Neural cell (in vitro differentiated cells): ENCODE measurements around the gene GABRD. TPM values are rescaled to one million over a fixed set of nuclear protein-coding genes. Genes with fewer than 3 reads are reported as not detected.

Experiments
- H2AFZ ChIP-seq: fragments of 200-600, 300-800 bp; sonication (generic), shearing (Covaris generic); 2 replicates; pipeline ENCODE4 v1.6.0; 2014; ENCODE audit warnings: low read depth, mild to moderate bottlenecking, antibody characterized with exemption, low read length, moderate library complexity
- H3F3A ChIP-seq: fragments of 200-600 bp; shearing (Covaris generic); 2 replicates; pipeline ENCODE4 v1.6.1; 2016; ENCODE audit warnings: mild to moderate bottlenecking, moderate library complexity, mixed read lengths, antibody characterized with exemption, low read length; ENCODE audit not compliant: insufficient read depth, poor library complexity, severe bottlenecking
- H3K27ac ChIP-seq: fragments of 200-600, 300-800 bp; sonication (generic), shearing (Covaris generic); 2 replicates; pipeline ENCODE4 v1.5.1; 2014; ENCODE audit warnings: mild to moderate bottlenecking, low read length, moderate library complexity
- H3K27me3 ChIP-seq: fragments of 300-800, 200-600 bp; sonication (generic), shearing (Covaris generic); 2 replicates; pipeline ENCODE4 v1.6.0; 2014; ENCODE audit warnings: mild to moderate bottlenecking, low read depth, low read length, moderate library complexity; ENCODE audit not compliant: insufficient read depth
- H3K36me3 ChIP-seq: fragments of 300-800, 200-600 bp; sonication (generic), shearing (Covaris generic); 2 replicates; pipeline ENCODE4 v1.5.1; 2014; ENCODE audit warnings: mild to moderate bottlenecking, antibody characterized with exemption, low read length, moderate library complexity; ENCODE audit not compliant: insufficient read depth
- H3K4me2 ChIP-seq: fragments of 300-800, 200-600 bp; sonication (generic), shearing (Covaris generic); 2 replicates; pipeline ENCODE4 v1.6.0; 2014; ENCODE audit warnings: mild to moderate bottlenecking, low read length
- H3K4me3 ChIP-seq: fragments of 300-800, 200-600 bp; sonication (generic), shearing (Covaris generic); 2 replicates; pipeline ENCODE4 v1.5.1; 2014; ENCODE audit warnings: mild to moderate bottlenecking, low read length, moderate library complexity
- H3K79me2 ChIP-seq: fragments of 200-600 bp; shearing (Covaris generic); replicated peaks from 2 replicates; pipeline ENCODE4 v1.6.0; 2014; ENCODE audit warnings: mild to moderate bottlenecking, low read length, moderate library complexity; ENCODE audit not compliant: insufficient read depth
- H3K9ac ChIP-seq: fragments of 300-800, 200-600 bp; sonication (generic), shearing (Covaris generic); 2 replicates; pipeline ENCODE4 v1.6.1; 2016; ENCODE audit warnings: mild to moderate bottlenecking, low read length, mixed read lengths
- H3K9me2 ChIP-seq: fragments of 200-600 bp; shearing (Covaris generic); 2 replicates; pipeline ENCODE4 v1.6.1; 2016; ENCODE audit warnings: mild to moderate bottlenecking, low read length, mixed read lengths; ENCODE audit not compliant: insufficient read depth
- H3K9me3 ChIP-seq: fragments of 200-600, 300-800 bp; sonication (generic), shearing (Covaris generic); 2 replicates; pipeline ENCODE4 v1.6.1; 2016; ENCODE audit warnings: mild to moderate bottlenecking, mixed run types, low read length, moderate library complexity, mixed read lengths
- H4K20me1 ChIP-seq: fragments of 200-600 bp; shearing (Covaris generic); 2 replicates; pipeline ENCODE4 v1.6.1; 2016; ENCODE audit warnings: mild to moderate bottlenecking, mixed run types; ENCODE audit not compliant: insufficient read depth
- EP300 ChIP-seq: fragments of 450-650 bp; conservative IDR thresholded peaks from 2 replicates; pipeline ENCODE4 v1.6.1; 2014; ENCODE audit warnings: antibody characterized with exemption, mild to moderate bottlenecking, moderate library complexity; ENCODE audit not compliant: poor library complexity, severe bottlenecking
- EZH2 ChIP-seq: fragments of 200-600, 300-800 bp; shearing (Covaris generic), sonication (generic); IDR thresholded peaks from 2 replicates; pipeline ENCODE4 v1.6.1; 2014; ENCODE audit warnings: antibody characterized with exemption, low read length, borderline replicate concordance, mild to moderate bottlenecking; ENCODE audit not compliant: insufficient read depth, poor library complexity, severe bottlenecking
- MXI1 ChIP-seq: fragments of 450-650 bp; conservative IDR thresholded peaks from 2 replicates; pipeline ENCODE4 v1.6.1; 2014; ENCODE audit warnings: antibody characterized with exemption, mild to moderate bottlenecking; ENCODE audit not compliant: poor library complexity, severe bottlenecking
- POLR2AphosphoS5 ChIP-seq: IDR thresholded peaks from 2 replicates; pipeline ENCODE4 v1.6.1; 2012
- RAD21 ChIP-seq: fragments of 450-650 bp; conservative IDR thresholded peaks from 2 replicates; pipeline ENCODE4 v1.6.1; 2014; ENCODE audit warnings: antibody characterized with exemption, mild to moderate bottlenecking, moderate library complexity
- SMC3 ChIP-seq: fragments of 450-650 bp; conservative IDR thresholded peaks from 2 replicates; pipeline ENCODE4 v1.6.1; 2014; ENCODE audit warnings: antibody characterized with exemption, mild to moderate bottlenecking, moderate library complexity; ENCODE audit not compliant: poor library complexity
- TAF1 ChIP-seq: IDR thresholded peaks from 2 replicates; pipeline ENCODE4 v1.6.1; 2012; ENCODE audit warnings: low read depth
- polyA plus RNA-seq: library from polyadenylated mRNA; depleted of rRNA; stranded (reverse); fragments of >200 nt; gene quantifications from 2 replicates; pipeline ENCODE4 v1.2.3, GENCODE V29; 2014
- TF ChIP-seq, protein P1 (sequence below): IDR thresholded peaks from 2 replicates; pipeline ENCODE4 v1.6.1; 2012; ENCODE audit warnings: borderline replicate concordance
- TF ChIP-seq, protein P2 (sequence below): fragments of 450-650 bp; IDR thresholded peaks from 2 replicates; pipeline ENCODE4 v1.5.1; 2014; ENCODE audit warnings: antibody characterized with exemption, mild to moderate bottlenecking, moderate library complexity; ENCODE audit not compliant: poor library complexity, severe bottlenecking

Gene GABRD
- polyA plus RNA-seq, 1 donor from 2014 or later = 0.85 TPM

DNA sequence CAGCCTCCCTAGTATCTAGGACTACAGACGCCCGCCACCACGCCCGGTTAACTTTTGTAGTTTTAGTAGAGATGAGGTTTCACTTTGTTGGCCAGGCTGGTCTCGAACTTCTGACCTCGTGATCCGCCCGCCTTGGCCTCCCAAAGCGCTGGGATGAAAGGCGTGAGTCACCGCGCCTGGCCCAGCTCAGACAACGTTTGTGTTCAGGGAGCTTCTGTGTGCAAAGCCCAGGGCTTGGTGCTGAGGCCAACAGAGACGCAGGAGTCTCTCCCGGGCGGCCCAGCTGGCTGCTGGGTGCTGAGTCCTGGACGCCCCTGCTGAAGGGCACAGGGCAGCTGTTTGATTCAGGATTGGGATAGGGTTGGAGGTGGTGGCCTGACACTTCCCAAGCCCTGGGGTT is 34.1 kb downstream of the GABRD start:
- no peaks in the 10 kb centered on the region for H4K20me1 ChIP-seq
- H2AFZ ChIP-seq = no peak overlapping the region
- no peak overlapping the region for H3K4me2 ChIP-seq
- no peak for TF ChIP-seq EZH2
- TF ChIP-seq, protein P1, sequence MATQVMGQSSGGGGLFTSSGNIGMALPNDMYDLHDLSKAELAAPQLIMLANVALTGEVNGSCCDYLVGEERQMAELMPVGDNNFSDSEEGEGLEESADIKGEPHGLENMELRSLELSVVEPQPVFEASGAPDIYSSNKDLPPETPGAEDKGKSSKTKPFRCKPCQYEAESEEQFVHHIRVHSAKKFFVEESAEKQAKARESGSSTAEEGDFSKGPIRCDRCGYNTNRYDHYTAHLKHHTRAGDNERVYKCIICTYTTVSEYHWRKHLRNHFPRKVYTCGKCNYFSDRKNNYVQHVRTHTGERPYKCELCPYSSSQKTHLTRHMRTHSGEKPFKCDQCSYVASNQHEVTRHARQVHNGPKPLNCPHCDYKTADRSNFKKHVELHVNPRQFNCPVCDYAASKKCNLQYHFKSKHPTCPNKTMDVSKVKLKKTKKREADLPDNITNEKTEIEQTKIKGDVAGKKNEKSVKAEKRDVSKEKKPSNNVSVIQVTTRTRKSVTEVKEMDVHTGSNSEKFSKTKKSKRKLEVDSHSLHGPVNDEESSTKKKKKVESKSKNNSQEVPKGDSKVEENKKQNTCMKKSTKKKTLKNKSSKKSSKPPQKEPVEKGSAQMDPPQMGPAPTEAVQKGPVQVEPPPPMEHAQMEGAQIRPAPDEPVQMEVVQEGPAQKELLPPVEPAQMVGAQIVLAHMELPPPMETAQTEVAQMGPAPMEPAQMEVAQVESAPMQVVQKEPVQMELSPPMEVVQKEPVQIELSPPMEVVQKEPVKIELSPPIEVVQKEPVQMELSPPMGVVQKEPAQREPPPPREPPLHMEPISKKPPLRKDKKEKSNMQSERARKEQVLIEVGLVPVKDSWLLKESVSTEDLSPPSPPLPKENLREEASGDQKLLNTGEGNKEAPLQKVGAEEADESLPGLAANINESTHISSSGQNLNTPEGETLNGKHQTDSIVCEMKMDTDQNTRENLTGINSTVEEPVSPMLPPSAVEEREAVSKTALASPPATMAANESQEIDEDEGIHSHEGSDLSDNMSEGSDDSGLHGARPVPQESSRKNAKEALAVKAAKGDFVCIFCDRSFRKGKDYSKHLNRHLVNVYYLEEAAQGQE = no peak
- TF ChIP-seq RAD21 = no peak
- no peak for TF ChIP-seq MXI1
- TF ChIP-seq TAF1 = no peak
- TF ChIP-seq POLR2AphosphoS5 = no peak
- TF ChIP-seq, protein P2, sequence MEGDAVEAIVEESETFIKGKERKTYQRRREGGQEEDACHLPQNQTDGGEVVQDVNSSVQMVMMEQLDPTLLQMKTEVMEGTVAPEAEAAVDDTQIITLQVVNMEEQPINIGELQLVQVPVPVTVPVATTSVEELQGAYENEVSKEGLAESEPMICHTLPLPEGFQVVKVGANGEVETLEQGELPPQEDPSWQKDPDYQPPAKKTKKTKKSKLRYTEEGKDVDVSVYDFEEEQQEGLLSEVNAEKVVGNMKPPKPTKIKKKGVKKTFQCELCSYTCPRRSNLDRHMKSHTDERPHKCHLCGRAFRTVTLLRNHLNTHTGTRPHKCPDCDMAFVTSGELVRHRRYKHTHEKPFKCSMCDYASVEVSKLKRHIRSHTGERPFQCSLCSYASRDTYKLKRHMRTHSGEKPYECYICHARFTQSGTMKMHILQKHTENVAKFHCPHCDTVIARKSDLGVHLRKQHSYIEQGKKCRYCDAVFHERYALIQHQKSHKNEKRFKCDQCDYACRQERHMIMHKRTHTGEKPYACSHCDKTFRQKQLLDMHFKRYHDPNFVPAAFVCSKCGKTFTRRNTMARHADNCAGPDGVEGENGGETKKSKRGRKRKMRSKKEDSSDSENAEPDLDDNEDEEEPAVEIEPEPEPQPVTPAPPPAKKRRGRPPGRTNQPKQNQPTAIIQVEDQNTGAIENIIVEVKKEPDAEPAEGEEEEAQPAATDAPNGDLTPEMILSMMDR = no peak
- TF ChIP-seq EP300 = no peak
- TF ChIP-seq SMC3 = no peak
- H3K4me3 ChIP-seq = no peak overlapping the region
- H3K36me3 ChIP-seq = no peaks in the 10 kb centered on the region
- no peak overlapping the region for H3K9ac ChIP-seq
- no peaks in the 10 kb centered on the region for H3K9me3 ChIP-seq
- H3K27me3 ChIP-seq = peaks cover 37% of the 10 kb centered on the region
- no peaks in the 10 kb centered on the region for H3K9me2 ChIP-seq
- no peak overlapping the region for H3K27ac ChIP-seq
- no peaks in the 10 kb centered on the region for H3F3A ChIP-seq
- no peaks in the 10 kb centered on the region for H3K79me2 ChIP-seq

DNA sequence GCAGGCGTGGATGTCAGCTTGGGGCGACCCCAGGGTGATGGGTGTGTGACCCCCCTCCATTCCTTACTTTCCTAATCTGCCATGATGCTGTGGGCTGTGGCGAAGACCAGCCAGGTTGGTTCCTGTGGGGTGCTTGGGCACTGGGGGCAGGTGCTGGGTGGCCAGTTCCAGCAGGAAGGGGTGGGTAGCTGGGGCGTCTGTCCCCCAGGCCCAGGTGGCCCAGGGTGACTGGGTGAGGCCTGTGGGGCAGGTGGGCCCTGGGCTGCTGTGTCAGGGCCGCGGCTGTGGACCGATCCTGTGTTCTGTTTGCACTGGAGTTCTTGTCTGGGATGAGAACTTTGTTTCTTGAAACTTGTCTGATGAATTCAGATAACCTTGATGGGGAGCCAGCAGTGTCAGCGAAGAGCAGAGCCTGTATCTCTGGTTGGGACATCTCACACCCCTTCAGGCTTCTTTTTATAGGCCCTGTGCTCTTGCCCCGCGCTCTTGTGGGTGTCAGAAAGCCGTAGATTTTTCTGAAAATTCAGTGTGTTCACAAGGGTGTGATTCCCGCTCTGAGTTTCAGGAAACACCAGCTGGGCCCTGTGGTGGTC is 34.7 kb downstream of the GABRD start:
- Histone ChIP-seq H3K9me3 (no peaks in the 10 kb centered on the region), H3K27ac (no peak overlapping the region), H3K79me2 (no peaks in the 10 kb centered on the region), H3K36me3 (no peaks in the 10 kb centered on the region), H3K4me2 (no peak overlapping the region), H3F3A (no peaks in the 10 kb centered on the region), H4K20me1 (no peaks in the 10 kb centered on the region), H3K9me2 (no peaks in the 10 kb centered on the region), H3K27me3 (peaks cover 32% of the 10 kb centered on the region), H3K9ac (no peak overlapping the region), H3K4me3 (no peak overlapping the region), H2AFZ (no peak overlapping the region)
- TF ChIP-seq RAD21 (no peak), TAF1 (no peak), EP300 (no peak), EZH2 (no peak), SMC3 (no peak), MXI1 (no peak), POLR2AphosphoS5 (no peak)
- TF ChIP-seq, protein P1 = no peak
- TF ChIP-seq, protein P2 = no peak
